HL-60 (cell line): ENCODE measurements around the gene FBXL7.

Source experiments
- DNase-seq, 2 experiments: peaks; one replicate each; pipeline ENCODE4 v3.0.0-alpha.2; 2010 to 2020; ENCODE audit warnings: low read depth in 1 of 2, low spot score in 1 of 2
- H3K27ac ChIP-seq: fragments of 250-450 bp; sonication (Bioruptor Pico); replicated peaks from 2 replicates; pipeline ENCODE4 v1.5.1; 2020; ENCODE audit warnings: mild to moderate bottlenecking, moderate library complexity
- H3K27me3 ChIP-seq: fragments of 250-450 bp; sonication (Bioruptor Pico); 2 replicates; pipeline ENCODE4 v1.5.1; 2021; ENCODE audit warnings: mild to moderate bottlenecking, moderate library complexity; ENCODE audit not compliant: insufficient read depth, poor library complexity, severe bottlenecking
- H3K4me3 ChIP-seq: replicated peaks from 2 replicates; pipeline ENCODE4 v1.5.1; 2011; ENCODE audit warnings: mild to moderate bottlenecking, control low read depth, low read length; ENCODE audit not compliant: insufficient read depth
- GABPA ChIP-seq: IDR thresholded peaks from 2 replicates; pipeline ENCODE4 v1.6.1; 2012; ENCODE audit warnings: low read depth
- POLR2AphosphoS5 ChIP-seq: IDR thresholded peaks from 2 replicates; pipeline ENCODE4 v1.6.1; 2012; ENCODE audit warnings: low read depth
- SPI1 ChIP-seq: IDR thresholded peaks from 2 replicates; pipeline ENCODE4 v1.6.1; 2012; ENCODE audit warnings: low read depth, mild to moderate bottlenecking, borderline replicate concordance
- TF ChIP-seq, protein P1 (sequence below): IDR thresholded peaks from 2 replicates; pipeline ENCODE4 v1.6.1; 2012; ENCODE audit warnings: low read depth; ENCODE audit not compliant: insufficient replicate concordance
- TF ChIP-seq, protein P2 (sequence below): IDR thresholded peaks from one replicate; pipeline ENCODE4 v1.5.1; 2011; ENCODE audit warnings: low read length, control low read depth, inconsistent platforms; ENCODE audit not compliant: insufficient read depth

FBXL7 gene

DNA sequence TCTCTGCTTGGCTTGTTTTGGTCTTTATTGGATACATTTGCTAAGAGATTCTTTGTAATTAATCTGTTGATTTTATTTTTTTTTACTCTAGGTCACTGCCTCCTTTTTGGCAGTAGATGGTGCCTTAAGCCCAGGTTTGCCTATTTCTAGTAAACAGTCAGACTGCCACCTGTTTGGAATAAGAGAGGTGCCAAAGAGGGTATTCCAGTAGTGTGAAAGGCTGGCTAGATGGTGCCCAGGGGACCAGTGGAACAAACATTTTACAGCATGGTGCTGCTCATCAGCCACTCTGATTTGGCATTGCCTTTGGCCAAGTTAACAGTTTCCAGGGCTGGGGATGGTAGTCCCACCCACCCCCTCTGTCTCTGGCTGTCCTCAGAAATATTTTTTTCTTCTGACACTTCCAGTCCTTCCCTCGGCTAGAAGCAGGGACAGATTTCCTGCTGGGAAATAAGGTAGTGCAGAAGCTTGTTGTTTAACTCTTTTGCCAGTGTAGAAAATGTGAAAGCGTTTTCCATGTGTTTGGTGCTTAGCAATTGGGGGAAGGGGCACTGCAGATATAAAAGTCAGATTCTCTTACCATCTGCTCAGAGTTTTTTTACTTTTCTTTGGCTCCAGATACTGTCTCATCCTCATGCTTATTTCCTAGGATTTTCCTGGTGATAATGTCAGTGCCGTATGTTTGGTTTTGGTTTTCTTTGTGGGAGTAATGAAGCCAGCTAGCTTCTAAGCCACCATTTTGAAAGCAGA lies 36.6 kb upstream of the FBXL7 start:
- H3K27ac ChIP-seq, result no peak overlapping the region
- H3K4me3 ChIP-seq, result no peak overlapping the region
- H3K27me3 ChIP-seq, result no peaks in the 10 kb centered on the region
- TF ChIP-seq GABPA (no peak), SPI1 (no peak), POLR2AphosphoS5 (no peak)
- TF ChIP-seq, protein P1, sequence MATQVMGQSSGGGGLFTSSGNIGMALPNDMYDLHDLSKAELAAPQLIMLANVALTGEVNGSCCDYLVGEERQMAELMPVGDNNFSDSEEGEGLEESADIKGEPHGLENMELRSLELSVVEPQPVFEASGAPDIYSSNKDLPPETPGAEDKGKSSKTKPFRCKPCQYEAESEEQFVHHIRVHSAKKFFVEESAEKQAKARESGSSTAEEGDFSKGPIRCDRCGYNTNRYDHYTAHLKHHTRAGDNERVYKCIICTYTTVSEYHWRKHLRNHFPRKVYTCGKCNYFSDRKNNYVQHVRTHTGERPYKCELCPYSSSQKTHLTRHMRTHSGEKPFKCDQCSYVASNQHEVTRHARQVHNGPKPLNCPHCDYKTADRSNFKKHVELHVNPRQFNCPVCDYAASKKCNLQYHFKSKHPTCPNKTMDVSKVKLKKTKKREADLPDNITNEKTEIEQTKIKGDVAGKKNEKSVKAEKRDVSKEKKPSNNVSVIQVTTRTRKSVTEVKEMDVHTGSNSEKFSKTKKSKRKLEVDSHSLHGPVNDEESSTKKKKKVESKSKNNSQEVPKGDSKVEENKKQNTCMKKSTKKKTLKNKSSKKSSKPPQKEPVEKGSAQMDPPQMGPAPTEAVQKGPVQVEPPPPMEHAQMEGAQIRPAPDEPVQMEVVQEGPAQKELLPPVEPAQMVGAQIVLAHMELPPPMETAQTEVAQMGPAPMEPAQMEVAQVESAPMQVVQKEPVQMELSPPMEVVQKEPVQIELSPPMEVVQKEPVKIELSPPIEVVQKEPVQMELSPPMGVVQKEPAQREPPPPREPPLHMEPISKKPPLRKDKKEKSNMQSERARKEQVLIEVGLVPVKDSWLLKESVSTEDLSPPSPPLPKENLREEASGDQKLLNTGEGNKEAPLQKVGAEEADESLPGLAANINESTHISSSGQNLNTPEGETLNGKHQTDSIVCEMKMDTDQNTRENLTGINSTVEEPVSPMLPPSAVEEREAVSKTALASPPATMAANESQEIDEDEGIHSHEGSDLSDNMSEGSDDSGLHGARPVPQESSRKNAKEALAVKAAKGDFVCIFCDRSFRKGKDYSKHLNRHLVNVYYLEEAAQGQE, result no peak
- TF ChIP-seq, protein P2, sequence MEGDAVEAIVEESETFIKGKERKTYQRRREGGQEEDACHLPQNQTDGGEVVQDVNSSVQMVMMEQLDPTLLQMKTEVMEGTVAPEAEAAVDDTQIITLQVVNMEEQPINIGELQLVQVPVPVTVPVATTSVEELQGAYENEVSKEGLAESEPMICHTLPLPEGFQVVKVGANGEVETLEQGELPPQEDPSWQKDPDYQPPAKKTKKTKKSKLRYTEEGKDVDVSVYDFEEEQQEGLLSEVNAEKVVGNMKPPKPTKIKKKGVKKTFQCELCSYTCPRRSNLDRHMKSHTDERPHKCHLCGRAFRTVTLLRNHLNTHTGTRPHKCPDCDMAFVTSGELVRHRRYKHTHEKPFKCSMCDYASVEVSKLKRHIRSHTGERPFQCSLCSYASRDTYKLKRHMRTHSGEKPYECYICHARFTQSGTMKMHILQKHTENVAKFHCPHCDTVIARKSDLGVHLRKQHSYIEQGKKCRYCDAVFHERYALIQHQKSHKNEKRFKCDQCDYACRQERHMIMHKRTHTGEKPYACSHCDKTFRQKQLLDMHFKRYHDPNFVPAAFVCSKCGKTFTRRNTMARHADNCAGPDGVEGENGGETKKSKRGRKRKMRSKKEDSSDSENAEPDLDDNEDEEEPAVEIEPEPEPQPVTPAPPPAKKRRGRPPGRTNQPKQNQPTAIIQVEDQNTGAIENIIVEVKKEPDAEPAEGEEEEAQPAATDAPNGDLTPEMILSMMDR, result no peak
- no peak for DNase-seq

DNA sequence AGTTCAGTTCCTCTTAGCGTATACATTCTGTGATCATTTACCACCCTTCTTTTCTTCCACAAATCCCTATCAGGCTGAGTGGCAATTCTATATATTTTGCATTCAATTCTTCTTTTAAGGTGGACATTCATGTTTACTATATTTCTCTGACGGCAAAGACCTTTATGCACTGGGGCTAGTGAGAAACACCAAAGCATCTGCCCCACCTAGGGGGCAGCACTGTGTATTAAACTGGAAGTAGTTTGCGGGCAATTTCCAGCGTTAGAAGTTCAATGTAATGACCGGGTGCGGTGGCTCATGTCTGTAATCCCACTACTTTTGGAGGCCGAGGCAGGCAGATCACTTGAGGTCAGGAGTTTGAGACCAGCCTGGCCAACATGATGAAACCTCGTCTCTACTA lies 27.9 kb upstream of the FBXL7 start:
- H3K27ac ChIP-seq, result no peak overlapping the region
- no peaks in the 10 kb centered on the region for H3K27me3 ChIP-seq
- no peak overlapping the region for H3K4me3 ChIP-seq
- TF ChIP-seq POLR2AphosphoS5 (no peak), SPI1 (no peak), GABPA (no peak)
- TF ChIP-seq, protein P2, result no peak
- TF ChIP-seq, protein P1, result no peak
- DNase-seq, result no peak

DNA sequence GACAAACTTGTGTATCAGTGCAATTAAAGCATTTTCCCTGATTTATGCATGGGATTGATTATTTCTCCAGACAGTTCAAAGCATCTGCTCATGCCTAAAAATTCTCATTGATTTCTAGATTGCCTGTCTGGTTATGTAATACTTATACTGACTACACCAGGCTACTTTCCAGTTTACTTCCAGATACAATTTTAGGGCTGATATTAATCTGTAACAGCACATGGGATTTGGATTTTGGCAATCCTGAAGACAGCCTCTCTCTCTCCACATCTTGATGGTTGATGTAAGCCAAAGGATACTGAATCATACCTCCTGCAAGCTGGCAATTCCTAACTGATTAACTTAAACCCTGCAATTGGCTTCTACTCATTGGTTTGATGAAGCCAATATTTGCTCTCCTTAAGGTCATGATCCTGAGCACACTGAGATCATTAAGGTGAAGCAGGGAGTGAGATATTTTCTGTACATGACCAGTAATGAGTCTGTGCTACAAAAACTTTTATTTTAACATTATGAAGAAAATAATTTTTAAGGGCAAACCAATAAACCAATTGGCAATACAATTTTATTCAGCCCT lies 25.7 kb upstream of the FBXL7 start:
- H3K27me3 ChIP-seq, result no peaks in the 10 kb centered on the region
- no peak for DNase-seq
- no peak for TF ChIP-seq POLR2AphosphoS5
- no peak for TF ChIP-seq SPI1
- TF ChIP-seq, protein P1, result no peak
- TF ChIP-seq, protein P2, result no peak
- no peak for TF ChIP-seq GABPA
- H3K27ac ChIP-seq, result no peak overlapping the region
- no peak overlapping the region for H3K4me3 ChIP-seq
